GM23338 (cell line): ENCODE results near the gene SEMA3E. TPM values are rescaled to one million over a fixed set of nuclear protein-coding genes. Genes with fewer than 3 reads are reported as not detected.

Source experiments
- ATAC-seq: fragments of 200-7000 bp; cut with Tn5 transposase; 3 replicates; pipeline ENCODE4 v1.9.1; 2020
- DNase-seq: peaks from one replicate; pipeline ENCODE4 v3.0.0-alpha.2; 2015; ENCODE audit warnings: low spot score
- H2AFZ ChIP-seq: fragments of 200-600 bp; sonication (generic); 2 replicates; pipeline ENCODE4 v1.8.0; 2016; ENCODE audit warnings: antibody characterized with exemption, mild to moderate bottlenecking, moderate library complexity
- H3F3A ChIP-seq: fragments of 200-600 bp; sonication (generic); replicated peaks from 2 replicates; pipeline ENCODE4 v1.8.0; 2017; ENCODE audit warnings: antibody characterized with exemption, mixed run types, low read depth
- H3K27ac ChIP-seq: fragments of 200-600 bp; sonication (generic); 2 replicates; pipeline ENCODE4 v1.6.1; 2016; ENCODE audit warnings: low read depth
- H3K27me3 ChIP-seq: fragments of 200-600 bp; sonication (generic); 2 replicates; pipeline ENCODE4 v1.8.0; 2016; ENCODE audit warnings: mild to moderate bottlenecking, mixed run types, moderate library complexity; ENCODE audit not compliant: insufficient read depth
- H3K36me3 ChIP-seq: fragments of 200-600 bp; sonication (generic); 2 replicates; pipeline ENCODE4 v1.8.0; 2016; ENCODE audit warnings: mild to moderate bottlenecking; ENCODE audit not compliant: insufficient read depth
- H3K4me1 ChIP-seq: fragments of 200-600 bp; sonication (generic); 2 replicates; pipeline ENCODE4 v1.8.0; 2016; ENCODE audit warnings: mild to moderate bottlenecking, moderate library complexity; ENCODE audit not compliant: insufficient read depth
- H3K4me2 ChIP-seq: fragments of 200-600 bp; sonication (generic); 2 replicates; pipeline ENCODE4 v1.7.1; 2017; ENCODE audit warnings: mixed run types
- H3K4me3 ChIP-seq: fragments of 200-600 bp; sonication (generic); 2 replicates; pipeline ENCODE4 v1.6.1; 2016; ENCODE audit warnings: mixed run types
- H3K79me2 ChIP-seq: fragments of 200-600 bp; sonication (generic); replicated peaks from 2 replicates; pipeline ENCODE4 v1.8.0; 2017; ENCODE audit warnings: mild to moderate bottlenecking; ENCODE audit not compliant: insufficient read depth
- H3K9me2 ChIP-seq: fragments of 200-600 bp; sonication (generic); 2 replicates; pipeline ENCODE4 v1.8.0; 2017; ENCODE audit not compliant: insufficient read depth
- H4K20me1 ChIP-seq: fragments of 200-600 bp; sonication (generic); replicated peaks from 2 replicates; pipeline ENCODE4 v1.8.0; 2017; ENCODE audit warnings: mild to moderate bottlenecking; ENCODE audit not compliant: insufficient read depth
- H3K27ac Mint-ChIP-seq: 2 replicates; pipeline ENCODE4 v1.8.0; 2020; ENCODE audit warnings: inconsistent platforms, mild to moderate bottlenecking, moderate library complexity, mixed read lengths
- H3K27me3 Mint-ChIP-seq: 3 replicates; pipeline ENCODE4 v1.8.0; 2022; ENCODE audit warnings: low read depth, mild to moderate bottlenecking, moderate library complexity, mixed read lengths, inconsistent platforms; ENCODE audit not compliant: insufficient read depth, poor library complexity
- H3K36me3 Mint-ChIP-seq: 3 replicates; pipeline ENCODE4 v1.8.0; 2021; ENCODE audit warnings: low read depth, mild to moderate bottlenecking, inconsistent platforms, moderate library complexity, mixed read lengths
- H3K4me1 Mint-ChIP-seq: 3 replicates; pipeline ENCODE4 v1.8.0; 2020; ENCODE audit warnings: mild to moderate bottlenecking, inconsistent platforms, mixed read lengths
- H3K4me3 Mint-ChIP-seq: 3 replicates; pipeline ENCODE4 v1.8.0; 2021; ENCODE audit warnings: moderate library complexity, mild to moderate bottlenecking, inconsistent platforms, mixed read lengths
- H3K9me3 Mint-ChIP-seq: 3 replicates; pipeline ENCODE4 v1.8.0; 2020; ENCODE audit warnings: moderate library complexity, mild to moderate bottlenecking, inconsistent platforms, mixed read lengths
- CREB1 ChIP-seq: fragments of 250-450 bp; sonication (Bioruptor Pico); IDR thresholded peaks from 2 replicates; pipeline ENCODE4 v1.5.0; 2020; ENCODE audit warnings: low read depth, mild to moderate bottlenecking, moderate library complexity
- CTCF ChIP-seq, 2 experiments: fragments of 200-600 bp in 1 of 2; sonication (generic) in 1 of 2; conservative IDR thresholded peaks; 2 replicates each; pipeline versions ENCODE4 v1.5.1 to v1.6.1; 2016 to 2017; ENCODE audit warnings: antibody characterized with exemption in 2 of 2, low read depth in 2 of 2, mild to moderate bottlenecking in 2 of 2, moderate library complexity in 1 of 2
- ETS1 ChIP-seq: IDR thresholded peaks from 2 replicates; pipeline ENCODE4 v1.6.1; 2016; ENCODE audit warnings: antibody characterized with exemption
- EZH2 ChIP-seq: fragments of 200-600 bp; sonication (generic); IDR thresholded peaks from one replicate; pipeline ENCODE4 v1.8.0; 2017; ENCODE audit warnings: antibody characterized with exemption, mild to moderate bottlenecking, low read depth; ENCODE audit not compliant: unreplicated experiment
- EZH2phosphoT487 ChIP-seq: fragments of 200-600 bp; sonication (generic); IDR thresholded peaks from one replicate; pipeline ENCODE4 v1.8.1; 2018; ENCODE audit warnings: antibody characterized with exemption; ENCODE audit not compliant: unreplicated experiment
- JUNB ChIP-seq: IDR thresholded peaks from one replicate; pipeline ENCODE4 v1.6.1; 2016; ENCODE audit warnings: antibody characterized with exemption; ENCODE audit not compliant: unreplicated experiment
- NANOG ChIP-seq: IDR thresholded peaks from 2 replicates; pipeline ENCODE4 v1.6.1; 2016; ENCODE audit warnings: antibody characterized with exemption, borderline replicate concordance
- POLR2AphosphoS5 ChIP-seq: IDR thresholded peaks from 2 replicates; pipeline ENCODE4 v1.6.1; 2016; ENCODE audit warnings: antibody characterized with exemption, low read depth
- REST ChIP-seq: IDR thresholded peaks from one replicate; pipeline ENCODE4 v1.6.1; 2018; ENCODE audit warnings: antibody characterized with exemption; ENCODE audit not compliant: unreplicated experiment
- STAT1 ChIP-seq: IDR thresholded peaks from one replicate; pipeline ENCODE4 v1.6.1; 2016; ENCODE audit warnings: antibody characterized with exemption; ENCODE audit not compliant: unreplicated experiment
- ZNF114 ChIP-seq: fragments of 250-450 bp; sonication (Bioruptor Pico); IDR thresholded peaks from 2 replicates; pipeline ENCODE4 v1.5.0; 2020; ENCODE audit warnings: mild to moderate bottlenecking, moderate library complexity
- ZNF331 ChIP-seq: fragments of 250-450 bp; sonication (Bioruptor Pico); IDR thresholded peaks from 2 replicates; pipeline ENCODE4 v1.5.0; 2020; ENCODE audit warnings: low read depth, mild to moderate bottlenecking, moderate library complexity
- ZNF462 ChIP-seq: fragments of 250-450 bp; sonication (Bioruptor Pico); IDR thresholded peaks from 2 replicates; pipeline ENCODE4 v1.5.0; 2020; ENCODE audit warnings: mild to moderate bottlenecking, moderate library complexity
- polyA plus RNA-seq: library from polyadenylated mRNA; unstranded; fragments of >200 nt; fragmentation: Nextera tagmentation; extraction: Ambion mirVana; gene quantifications from 2 replicates; pipeline ENCODE4 v1.2.1, GENCODE V29; 2016
- total RNA-seq: library from RNA; depleted of rRNA; stranded (reverse); fragments of >200 nt; shearing (Covaris generic); gene quantifications from 2 replicates; pipeline ENCODE4 v1.2.3, GENCODE V29; 2014

SEMA3E gene
- total and polyA plus RNA-seq, 2 experiments from 2014 or later = 5.4 to 15.7 TPM

- Histone ChIP-seq H3K27me3 (no peaks in the 10 kb centered on the region), H3K27ac (no peak overlapping the region), H3K4me3 (no peak overlapping the region), H3K79me2 (no peaks in the 10 kb centered on the region), H3K4me1 (no peaks in the 10 kb centered on the region), H4K20me1 (no peaks in the 10 kb centered on the region), H3K36me3 (no peaks in the 10 kb centered on the region), H2AFZ (no peak overlapping the region), H3K9me2 (no peaks in the 10 kb centered on the region), H3F3A (no peaks in the 10 kb centered on the region), H3K4me2 (no peak overlapping the region)
- H3K4me3 Mint-ChIP-seq = no peak overlapping the region
- no peaks in the 10 kb centered on the region for H3K9me3 Mint-ChIP-seq
- no peak for TF ChIP-seq JUNB
- no peak for TF ChIP-seq ZNF114 (CRISPR knock-in tag)
- no peak for TF ChIP-seq ETS1
- TF ChIP-seq EZH2 = no peak
- TF ChIP-seq ZNF331 (CRISPR knock-in tag) = no peak
- no peak for TF ChIP-seq REST
- no peak for TF ChIP-seq NANOG
- no peak for TF ChIP-seq EZH2phosphoT487
- no peak for TF ChIP-seq POLR2AphosphoS5
- no peak for TF ChIP-seq CTCF (conservative IDR thresholded peaks at IDR 0.05; ENCODE audit: low read depth in 2 of 2)
- TF ChIP-seq CREB1 (CRISPR knock-in tag) = no peak
- no peak for TF ChIP-seq STAT1
- no peak for TF ChIP-seq ZNF462
- H3K36me3 Mint-ChIP-seq = no peaks in the 10 kb centered on the region
- ATAC-seq = no peak
- H3K27me3 Mint-ChIP-seq = no peaks in the 10 kb centered on the region
- no peak for DNase-seq
- no peaks in the 10 kb centered on the region for H3K4me1 Mint-ChIP-seq
- H3K27ac Mint-ChIP-seq = no peak overlapping the region
Measured at GRCh38 chr7:83581667-83582435, 67.1 kb downstream of the SEMA3E start.
